Hypothalamus (tissue), 51 donors: ENCODE data around the gene RABGAP1L.

Source experiments
- DNase-seq, 51 donors: peaks; one replicate each; lab custom pipeline; 2025; lab: John Stamatoyannopoulos, UW

RABGAP1L gene

DNA sequence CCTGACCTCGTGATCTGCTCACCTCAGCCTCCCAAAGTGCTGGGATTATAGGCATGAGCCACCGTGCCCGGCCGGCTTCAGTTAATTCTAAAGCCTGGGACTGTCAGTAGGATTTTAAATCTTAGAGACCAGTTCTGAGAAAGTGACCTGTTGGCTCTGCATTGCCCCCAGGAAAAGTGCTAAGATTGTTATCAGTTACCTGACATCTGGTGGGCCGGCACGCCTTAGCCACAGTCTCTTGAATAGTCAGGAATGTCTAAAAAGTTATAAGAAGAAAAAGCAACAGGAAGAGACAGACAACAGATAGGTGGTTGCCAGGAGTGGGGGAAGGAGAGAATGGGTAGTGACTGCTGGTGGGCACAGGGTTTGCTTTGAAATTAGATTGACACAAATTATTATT is 35.1 kb downstream of the RABGAP1L start:
- no peak for DNase-seq

DNA sequence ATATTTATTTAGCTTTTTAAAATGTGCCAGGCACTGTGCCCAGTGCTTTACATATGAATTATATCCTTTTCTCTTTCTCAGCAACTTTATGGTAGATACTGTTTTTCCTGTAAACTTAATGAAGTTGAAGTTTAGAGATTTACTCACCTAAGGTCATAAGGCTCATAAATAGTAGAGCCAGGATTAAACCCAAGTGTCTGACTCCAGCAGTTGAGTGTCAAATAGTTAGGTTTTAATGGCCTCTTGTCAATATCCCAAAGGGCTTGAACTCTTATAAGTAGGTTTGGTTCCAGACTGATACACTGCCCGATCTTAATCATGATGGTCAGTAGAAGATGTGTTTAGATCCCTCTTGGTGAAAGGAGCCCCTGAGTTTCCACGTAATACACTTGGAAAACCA is 37.8 kb downstream of the RABGAP1L start:
- no peak for DNase-seq

DNA sequence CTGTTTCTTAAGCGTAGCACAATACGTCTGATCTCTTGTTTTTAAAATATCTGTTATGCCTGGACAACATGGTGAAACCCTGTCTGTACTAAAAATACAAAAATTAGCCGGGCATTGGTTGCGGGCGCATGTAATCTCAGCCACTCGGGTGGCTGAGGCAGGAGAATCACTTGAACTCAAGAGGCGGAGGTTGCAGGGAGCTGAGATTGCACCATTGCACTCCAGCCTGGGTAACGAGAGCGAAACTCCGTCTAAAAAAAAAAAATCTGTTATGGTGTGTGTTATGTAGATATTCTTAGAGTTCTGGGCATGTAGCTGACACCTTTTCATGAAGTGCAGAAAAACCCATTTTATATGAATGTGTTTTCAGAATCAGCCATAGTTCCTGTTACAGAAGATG is 38.2 kb downstream of the RABGAP1L start:
- DNase-seq: no peak

DNA sequence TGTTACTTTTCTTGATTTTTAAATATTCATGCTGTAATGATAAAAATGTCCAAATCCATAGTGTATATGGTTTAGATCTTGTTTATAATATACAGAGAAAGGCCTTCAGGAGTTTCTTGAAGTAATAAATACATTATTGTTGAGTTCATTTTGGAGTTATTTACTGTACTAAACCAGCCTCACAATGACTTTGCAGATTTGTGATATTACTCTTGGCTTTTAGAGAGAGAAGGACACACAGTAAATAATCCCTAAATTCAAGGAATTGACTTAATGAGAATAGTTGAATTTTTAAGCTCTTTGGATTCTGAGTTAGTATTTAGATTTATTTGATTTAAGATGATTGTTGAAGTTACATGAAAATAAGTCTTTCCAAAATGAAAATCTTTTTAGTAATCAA is 38.9 kb downstream of the RABGAP1L start:
- no peak for DNase-seq

DNA sequence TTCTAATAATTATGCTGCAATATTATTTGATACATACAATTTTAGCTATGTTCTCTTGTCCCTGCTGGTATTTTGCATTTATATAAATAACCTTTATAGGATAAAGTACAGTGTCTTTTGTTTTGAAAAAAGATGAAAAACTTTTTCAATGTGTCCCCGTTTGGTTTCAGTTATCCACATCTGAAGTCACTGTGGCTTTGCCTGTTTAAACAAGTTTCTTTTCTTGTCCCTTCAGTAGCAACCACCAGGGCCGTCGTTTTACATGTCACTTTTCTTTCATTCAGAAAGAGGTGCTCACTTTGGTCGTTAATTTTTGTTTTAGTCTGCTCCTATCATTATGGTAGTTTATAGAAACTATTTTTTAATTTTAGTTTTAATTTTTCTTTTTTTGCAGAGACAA is 41.4 kb downstream of the RABGAP1L start:
- no peak for DNase-seq

DNA sequence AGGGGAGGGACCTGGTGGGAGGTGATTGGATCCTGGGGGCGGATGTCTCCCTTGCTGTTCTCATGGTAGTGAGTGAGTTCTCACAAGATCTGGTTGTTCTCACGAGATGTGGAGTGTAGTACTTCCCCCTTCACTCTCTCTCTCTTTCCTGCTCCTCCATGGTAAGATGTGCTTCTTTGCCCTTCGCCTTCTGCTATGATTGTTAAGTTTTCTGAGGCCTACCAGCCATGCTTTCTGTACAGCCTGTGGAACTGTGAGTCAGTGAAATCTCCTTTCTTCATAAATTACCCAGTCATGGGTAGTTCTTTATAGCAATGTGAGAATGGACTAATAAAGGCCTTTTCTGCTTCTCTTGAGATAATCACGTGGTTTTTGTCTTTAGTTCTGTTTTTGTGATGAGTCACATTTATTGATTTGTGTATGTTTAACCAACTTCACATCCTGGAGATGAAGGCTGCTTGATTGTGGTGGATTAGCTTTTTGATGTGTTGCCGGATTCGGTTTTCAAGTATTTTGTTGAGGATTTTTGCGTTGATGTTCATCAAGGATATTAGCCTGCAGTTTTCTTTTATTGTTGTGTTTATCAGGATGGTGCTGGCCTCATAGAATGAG is 45.5 kb downstream of the RABGAP1L start:
- DNase-seq: no peak

DNA sequence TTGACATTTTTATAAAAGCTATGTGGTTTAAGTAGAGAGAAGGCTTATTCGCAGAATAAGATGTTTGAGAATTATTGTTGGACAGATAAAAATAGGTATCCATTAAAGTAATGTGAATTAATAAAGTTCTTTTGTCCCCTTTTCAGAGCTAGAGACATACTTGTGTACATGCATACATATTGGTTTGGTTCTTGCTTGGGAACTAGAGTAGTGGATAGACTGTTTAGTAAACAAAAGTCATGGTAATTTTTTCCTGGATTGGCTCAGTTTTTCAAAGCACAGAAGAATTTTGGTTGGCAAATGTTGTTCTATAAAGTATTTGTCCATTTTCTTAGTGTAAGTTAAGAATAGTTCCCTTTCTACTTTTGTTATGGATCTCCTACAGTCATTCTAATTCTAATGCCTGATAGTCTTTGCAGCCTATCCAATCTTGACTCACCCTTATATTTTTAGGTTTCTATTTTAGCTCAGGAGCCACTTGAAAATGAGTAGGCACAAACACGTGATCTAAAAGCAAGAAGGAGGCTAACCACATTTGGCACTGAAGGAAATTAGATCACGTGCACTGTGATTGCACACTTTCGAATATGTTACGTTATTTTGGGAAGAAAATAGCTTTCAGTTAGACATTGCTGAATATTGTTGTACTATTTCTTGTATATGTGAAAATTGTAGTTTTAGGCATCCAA is 47.0 kb downstream of the RABGAP1L start:
- no peak for DNase-seq

DNA sequence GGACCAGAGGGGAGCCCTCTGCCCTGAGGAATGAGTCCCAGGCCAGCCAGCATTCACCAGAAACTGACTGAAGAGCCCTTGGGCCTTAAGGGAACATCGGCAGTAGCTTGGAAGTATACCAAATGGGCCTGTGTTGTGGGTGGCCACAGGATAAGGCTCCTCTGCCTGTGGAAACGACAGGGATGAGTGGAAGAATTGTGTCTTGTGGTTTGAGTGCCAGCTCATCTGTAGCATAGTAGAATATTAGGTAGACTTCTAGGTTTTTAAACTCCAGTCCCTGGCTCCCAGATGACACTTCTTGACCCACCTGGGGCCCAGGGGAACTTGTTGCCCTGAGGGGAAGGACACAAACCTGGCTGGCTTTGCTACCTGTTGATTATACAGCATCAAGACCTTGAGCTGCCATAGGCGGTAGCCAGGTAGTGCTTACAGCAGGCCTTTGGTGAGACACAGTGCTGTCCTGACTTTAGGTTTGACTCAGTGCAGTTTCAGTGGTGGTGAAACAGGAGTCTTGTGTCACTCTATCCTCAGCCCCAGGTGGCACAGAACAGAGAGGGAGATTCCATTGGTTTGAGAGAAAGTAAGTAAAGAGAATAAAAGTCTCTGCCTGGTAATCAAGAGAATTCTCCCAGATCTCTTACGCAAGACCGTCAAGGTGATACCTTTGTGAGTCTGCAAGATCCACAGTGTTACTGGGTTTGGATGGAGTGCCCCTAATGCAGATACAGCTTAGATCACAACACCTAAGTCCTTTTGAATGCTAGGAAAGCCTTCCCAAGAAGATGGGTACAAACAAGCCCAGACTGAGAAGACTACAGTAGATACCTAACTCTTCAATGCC is 50.2 kb downstream of the RABGAP1L start:
- no peak for DNase-seq

DNA sequence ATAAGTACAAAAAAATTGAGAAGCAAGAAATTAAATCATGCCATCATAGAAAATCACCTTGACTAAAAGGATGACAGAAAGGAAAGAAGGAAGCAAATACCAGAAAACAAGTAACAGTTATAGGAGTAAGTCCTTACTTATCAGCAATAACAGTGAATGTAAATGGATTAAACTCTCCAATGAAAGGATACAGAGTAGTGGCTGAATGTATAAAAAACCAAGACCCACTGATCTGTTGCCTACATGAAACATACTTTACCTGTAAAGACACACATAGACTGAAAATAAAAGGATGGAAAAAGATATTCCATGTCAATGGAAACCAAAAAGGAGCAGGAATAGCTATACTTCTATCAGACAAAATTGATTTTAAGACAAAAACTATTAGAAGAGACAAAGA is 52.2 kb downstream of the RABGAP1L start:
- DNase-seq: no peak

DNA sequence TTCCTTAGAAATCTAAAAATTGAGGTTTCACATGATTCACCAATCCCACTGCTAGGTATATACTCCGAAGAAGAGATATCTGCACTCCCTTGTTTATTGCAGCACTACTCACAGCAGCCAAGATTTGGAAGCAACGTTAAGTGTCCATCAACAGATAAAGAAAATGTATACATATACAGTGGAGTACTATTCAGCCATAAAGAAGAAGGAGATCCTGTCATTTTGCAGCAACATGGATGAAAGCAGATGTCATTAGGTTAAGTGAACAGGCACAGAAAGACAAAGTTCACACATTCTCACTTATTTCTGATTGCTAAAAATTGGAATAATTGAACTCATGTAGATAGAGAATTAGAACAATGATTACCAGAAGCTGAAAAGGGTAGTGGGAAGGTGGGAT is 56.4 kb downstream of the RABGAP1L start:
- no peak for DNase-seq

DNA sequence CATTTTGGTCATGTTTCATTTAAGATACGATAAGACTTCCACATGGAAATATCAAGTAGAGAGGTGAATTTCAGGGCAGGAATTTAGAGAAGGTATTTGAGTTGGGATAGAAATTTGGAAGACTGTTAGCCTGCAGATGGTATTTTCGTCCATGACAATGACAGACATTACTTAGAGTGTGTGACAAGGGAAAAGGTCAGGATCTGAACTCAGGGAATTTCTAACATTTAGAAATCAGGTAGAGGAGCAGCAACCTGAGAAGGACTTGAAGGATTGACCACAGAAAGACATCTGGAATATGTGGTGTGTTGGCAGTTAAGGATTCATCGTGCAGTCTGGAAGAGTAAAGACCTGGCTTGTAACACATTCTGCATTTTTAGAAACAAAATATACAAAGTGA is 57.9 kb downstream of the RABGAP1L start:
- no peak for DNase-seq

DNA sequence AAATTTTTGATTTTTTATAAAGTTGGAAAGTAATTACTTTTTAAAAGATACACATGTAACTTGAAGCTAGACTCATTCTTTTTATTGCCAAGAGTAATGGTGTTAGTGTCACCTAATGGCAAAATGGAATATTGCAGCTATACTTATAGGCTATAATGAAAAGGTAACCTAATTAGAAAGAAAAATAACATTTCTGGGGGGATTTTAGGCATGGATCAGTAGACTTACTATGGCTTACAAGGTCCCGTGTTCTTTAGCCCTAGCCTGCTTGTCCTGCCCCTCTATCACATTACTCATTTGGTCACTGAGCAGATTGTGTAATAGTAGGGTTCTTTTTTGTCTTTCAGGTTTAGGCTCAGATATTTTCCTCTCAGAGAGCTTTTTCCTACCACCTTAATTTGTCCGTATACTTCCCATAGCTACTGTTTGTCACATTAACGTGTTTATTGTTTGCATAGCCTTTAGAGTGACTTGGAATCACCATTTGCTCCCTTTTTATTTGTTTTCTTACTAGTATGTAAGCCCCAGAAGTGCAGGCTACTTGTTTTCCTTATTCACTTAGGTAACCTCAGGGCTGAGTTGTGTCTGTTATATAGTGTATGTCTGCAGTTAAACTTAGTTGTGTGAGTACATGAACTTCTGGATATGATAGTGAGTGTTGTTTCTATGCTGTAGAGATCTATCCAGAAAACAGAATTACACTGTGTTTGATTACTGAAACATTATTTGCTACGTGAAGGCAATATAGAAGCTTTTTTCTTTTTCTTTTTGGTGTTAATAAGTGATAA is 58.7 kb downstream of the RABGAP1L start:
- peak in 2 of 51 donors; percentile 1 to 7 for DNase-seq

DNA sequence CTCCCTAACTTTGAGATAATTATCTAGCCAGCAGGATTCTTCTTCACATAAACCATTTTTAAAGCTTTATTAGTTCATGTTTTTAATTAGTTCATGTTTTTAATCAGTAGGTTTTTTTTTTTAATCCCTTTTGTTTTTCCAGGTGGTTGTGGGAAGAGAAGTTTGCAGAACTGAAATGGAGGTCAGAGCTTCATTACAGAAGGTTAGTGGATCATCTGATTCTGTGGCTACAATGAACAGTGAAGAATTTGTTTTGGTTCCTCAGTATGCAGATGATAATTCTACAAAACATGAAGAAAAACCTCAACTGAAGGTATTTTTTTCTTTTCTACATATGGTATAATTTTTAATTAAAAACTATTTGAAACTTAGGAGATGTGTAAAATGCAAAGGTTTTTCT is 59.7 kb downstream of the RABGAP1L start:
- DNase-seq: no peak

DNA sequence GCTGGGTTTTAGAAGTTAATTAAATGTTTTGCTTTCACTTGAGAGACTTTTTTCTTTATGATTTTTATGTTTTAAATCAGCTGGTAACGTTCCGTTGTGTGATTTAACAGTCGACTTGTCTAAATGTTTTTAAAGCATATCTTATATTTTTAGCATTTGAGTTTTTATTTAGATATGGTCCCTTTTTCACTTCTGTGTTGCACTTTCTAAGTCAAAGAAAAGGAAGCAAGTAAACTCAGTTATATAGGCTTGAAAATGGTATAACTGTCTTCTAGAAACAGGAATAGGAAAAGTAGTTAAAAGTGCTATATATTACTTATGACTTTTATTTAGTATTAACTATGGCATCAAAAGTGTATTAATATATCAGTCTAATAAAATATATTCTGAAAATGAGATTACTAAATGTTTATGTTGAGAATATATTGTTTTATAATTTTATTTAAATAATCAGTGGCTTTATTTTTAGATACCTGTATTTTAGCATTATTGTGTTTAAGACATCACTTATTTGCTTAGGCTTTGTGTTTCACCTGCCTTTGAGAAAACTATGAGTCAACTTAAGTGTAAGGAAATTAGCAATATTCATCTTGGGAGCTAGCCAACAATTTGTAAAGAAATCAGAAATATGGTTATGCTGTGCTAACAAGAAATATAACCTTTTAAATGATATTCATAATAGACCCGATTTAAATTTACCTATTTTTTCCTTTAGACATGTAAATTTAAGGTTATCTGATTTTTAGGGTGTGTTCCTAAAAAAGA is 60.5 kb downstream of the RABGAP1L start:
- no peak for DNase-seq

DNA sequence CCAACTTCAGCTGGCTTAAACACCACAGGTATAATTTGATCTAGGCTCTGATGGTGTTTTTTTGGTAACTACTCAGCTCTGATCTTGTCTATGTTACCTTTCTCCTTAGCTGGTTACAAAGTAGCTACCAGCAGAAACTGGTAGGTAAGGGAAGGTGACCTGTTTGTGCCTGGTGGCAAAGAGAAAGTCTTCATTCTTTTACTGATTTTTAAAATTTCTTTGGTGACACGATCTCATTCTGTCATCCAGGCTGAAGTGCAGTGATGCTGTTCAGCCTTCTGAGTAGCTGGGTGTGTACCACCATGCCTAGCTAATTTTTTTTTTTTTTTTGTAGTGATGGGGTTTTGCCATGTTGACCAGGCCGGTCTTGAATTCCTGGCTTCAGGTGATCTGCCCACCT is 62.4 kb downstream of the RABGAP1L start:
- DNase-seq: no peak

DNA sequence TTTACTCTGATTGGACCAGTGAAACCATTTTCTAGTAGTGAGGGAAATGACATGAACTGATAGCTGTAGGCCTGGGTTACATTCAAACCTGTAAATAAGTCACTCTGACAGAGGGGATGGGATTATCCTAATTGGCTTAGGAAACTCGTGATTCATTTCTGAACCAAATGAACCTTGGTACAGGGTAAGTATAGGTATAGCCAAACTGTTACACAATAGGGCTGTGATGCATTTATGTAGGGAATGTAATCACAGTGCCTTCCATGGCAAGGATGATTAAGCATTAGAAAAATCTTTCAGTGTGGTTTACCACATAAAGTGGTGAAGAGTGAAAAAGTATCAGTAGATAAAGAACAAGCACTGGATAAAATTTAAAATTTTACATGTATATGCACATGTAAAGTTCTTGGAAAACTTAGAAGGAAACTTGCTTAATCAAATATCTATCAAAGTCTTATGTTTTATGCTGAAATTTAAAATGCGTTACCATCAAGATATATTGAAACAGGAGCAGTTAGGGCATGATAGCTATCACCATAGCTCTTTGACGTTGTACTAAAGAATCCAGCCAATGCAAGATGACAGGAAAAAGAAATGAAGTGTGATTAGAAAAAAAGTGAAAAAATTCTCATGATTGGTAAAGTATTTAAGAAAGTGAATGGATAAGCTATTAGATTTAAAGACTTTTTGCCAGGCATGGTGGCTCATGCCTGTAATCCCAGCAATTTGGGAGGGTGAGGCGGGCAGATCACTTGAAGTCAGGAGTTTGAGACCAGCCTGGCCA is 63.0 kb downstream of the RABGAP1L start:
- no peak for DNase-seq

DNA sequence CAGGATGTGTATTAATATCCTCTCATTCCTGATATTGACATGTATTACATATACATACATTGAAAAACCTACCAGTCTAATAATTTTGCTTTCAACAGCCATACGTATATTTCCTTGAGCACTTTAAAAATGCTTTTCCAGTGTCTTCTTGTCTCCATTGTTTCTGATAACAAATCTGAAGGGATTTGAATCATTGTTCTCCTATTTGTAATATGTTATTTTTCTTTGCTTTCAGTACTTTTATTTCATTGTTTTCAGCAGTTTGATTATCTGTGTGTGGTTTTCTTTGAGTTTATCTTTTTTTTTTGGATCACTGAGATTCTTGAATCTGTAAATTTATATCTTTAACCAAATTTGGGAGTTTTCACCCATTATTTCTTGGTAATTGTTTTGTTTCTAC is 65.3 kb downstream of the RABGAP1L start:
- no peak for DNase-seq

DNA sequence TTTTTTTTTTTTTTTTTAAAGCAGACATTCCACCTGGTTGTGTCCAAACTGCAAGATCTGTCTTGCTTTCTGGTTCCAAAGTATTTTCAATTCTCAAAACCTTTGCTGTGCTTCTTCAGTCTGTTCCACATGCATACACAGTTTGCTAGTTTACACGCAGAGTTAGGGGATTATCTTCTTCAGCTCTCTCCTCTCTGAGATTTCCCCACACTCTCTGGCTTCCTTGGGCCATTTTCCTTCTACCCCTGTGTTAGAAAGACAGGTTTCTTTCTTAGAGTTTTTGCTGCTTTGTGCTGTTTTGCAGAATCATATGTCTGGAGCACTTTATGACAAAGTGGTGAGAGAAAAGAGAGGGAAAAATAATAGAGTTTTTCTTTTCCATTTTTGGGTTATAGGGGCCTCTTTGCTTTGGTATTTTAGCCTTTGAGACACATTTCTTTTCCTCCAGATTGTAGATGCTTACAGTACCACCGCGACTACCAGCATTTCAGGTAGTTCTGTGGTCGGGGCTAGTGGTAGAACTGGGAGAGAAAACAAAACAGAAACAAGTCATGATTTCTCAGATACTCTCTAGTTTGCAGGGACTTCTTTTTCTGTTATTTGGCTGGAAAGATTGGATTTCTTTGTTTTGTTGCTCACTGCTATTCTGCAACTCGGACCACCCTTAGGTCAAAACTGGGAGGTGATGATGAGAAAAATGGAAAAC is 66.3 kb downstream of the RABGAP1L start:
- no peak for DNase-seq

DNA sequence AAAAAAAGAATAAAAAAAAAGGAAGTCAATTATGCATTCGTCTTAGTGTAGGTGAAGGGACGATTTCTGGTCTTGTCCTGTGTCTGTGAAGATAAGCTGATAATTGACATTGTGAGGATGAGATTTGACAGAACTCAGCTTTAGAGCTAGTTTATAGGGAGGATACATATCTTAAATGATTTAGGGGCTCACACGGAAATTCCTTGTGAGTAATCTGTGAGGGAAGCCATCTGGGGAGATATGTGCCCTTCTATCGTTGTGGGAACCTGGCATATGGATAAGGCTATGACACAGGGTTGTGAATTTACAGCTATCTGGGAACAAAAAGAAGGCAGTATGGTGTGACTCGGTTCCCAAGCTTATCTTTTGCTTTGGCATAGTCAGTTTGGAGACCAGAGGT is 71.1 kb downstream of the RABGAP1L start:
- no peak for DNase-seq
